ENCODE data around the gene CYB561D2. TPM values are rescaled to one million over a fixed set of nuclear protein-coding genes. Genes with fewer than 3 reads are reported as not detected.

CYB561D2 gene
- total and polyA plus RNA-seq, 2 of the 13 experiments (the other 11 are each of a cell fraction or from before 2014, with no cell fraction given), result 11.1 to 17.2 TPM

GRCh38 chr3:50320853-50321335 is 29.8 kb upstream of the CYB561D2 start (continued):
- TF ChIP-seq ZNF142 (CRISPR knock-in tag; IDR thresholded peaks at IDR 0.05), result no peak
- TF ChIP-seq ARID5B (CRISPR knock-in tag; IDR thresholded peaks at IDR 0.05), result no peak
- TF ChIP-seq SMARCC2 (IDR thresholded peaks at IDR 0.05), result no peak
- TF ChIP-seq YEATS4 (CRISPR knock-in tag; IDR thresholded peaks at IDR 0.05; ENCODE audit: borderline replicate concordance), result no peak; the same call in 1 of the 2 replicates
- TF ChIP-seq ZNF512B (CRISPR knock-in tag; IDR thresholded peaks at IDR 0.05; ENCODE audit: borderline replicate concordance), result no peak
- TF ChIP-seq HBP1 (CRISPR knock-in tag; IDR thresholded peaks at IDR 0.05; ENCODE audit: low read depth), result peak; percentile 55; the same call in 1 of the 2 replicates
- TF ChIP-seq TP53 (CRISPR knock-in tag; conservative IDR thresholded peaks at IDR 0.05), result no peak
- TF ChIP-seq ZNF563 (CRISPR knock-in tag; IDR thresholded peaks at IDR 0.05), result peak; percentile 79
- TF ChIP-seq ZNF275 (CRISPR knock-in tag; IDR thresholded peaks at IDR 0.05; ENCODE audit: borderline replicate concordance), result 0 out of 2 replicates have a peak, but pooled peaks have one; percentile 9
- TF ChIP-seq BCL6 (CRISPR knock-in tag; IDR thresholded peaks at IDR 0.05), result peak; percentile 11; the same call in 1 of the 2 replicates
- TF ChIP-seq ZNF891 (CRISPR knock-in tag; IDR thresholded peaks at IDR 0.05), result 0 out of 2 replicates have a peak, but pooled peaks have one; percentile 24
- peak; percentile 89 for TF ChIP-seq SAP130 (CRISPR knock-in tag; IDR thresholded peaks at IDR 0.05; ENCODE audit: low read depth)
- no peak for TF ChIP-seq PCBP1 (IDR thresholded peaks at IDR 0.05; ENCODE audit: borderline replicate concordance, low read depth, low read length)
- TF ChIP-seq PHF21A (CRISPR knock-in tag; IDR thresholded peaks at IDR 0.05), result no peak
